Stimulated activated naive CD8-positive, alpha-beta T cell treated with anti-CD3 and anti-CD28 coated beads, Interleukin-15, Interleukin-2, amounts not matched to agents 100 ng/mL and 50 ng/mL, for 24 hours (primary cell): Measurements from ENCODE around the gene ERC1.
"Not testable (repeated sequence)": the region's sequence is repeated elsewhere in the genome, so short reads cannot be mapped to it uniquely, and the experiment has no call there.

Experiments used
- H3K27ac Mint-ChIP-seq: one replicate; pipeline ENCODE4 v1.8.0; 2021; ENCODE audit warnings: mild to moderate bottlenecking, mixed read lengths
- H3K27me3 Mint-ChIP-seq: one replicate; pipeline ENCODE4 v1.8.0; 2021; ENCODE audit warnings: mixed read lengths
- H3K36me3 Mint-ChIP-seq: one replicate; pipeline ENCODE4 v1.8.0; 2021; ENCODE audit warnings: low read depth, mixed read lengths
- H3K4me1 Mint-ChIP-seq: one replicate; pipeline ENCODE4 v1.8.0; 2021; ENCODE audit warnings: low read depth, mixed read lengths
- H3K4me3 Mint-ChIP-seq: one replicate; pipeline ENCODE4 v1.8.0; 2021; ENCODE audit warnings: mild to moderate bottlenecking, mixed read lengths
- H3K9me3 Mint-ChIP-seq: one replicate; pipeline ENCODE4 v1.8.0; 2021; ENCODE audit warnings: mixed read lengths

The ERC1 gene

DNA sequence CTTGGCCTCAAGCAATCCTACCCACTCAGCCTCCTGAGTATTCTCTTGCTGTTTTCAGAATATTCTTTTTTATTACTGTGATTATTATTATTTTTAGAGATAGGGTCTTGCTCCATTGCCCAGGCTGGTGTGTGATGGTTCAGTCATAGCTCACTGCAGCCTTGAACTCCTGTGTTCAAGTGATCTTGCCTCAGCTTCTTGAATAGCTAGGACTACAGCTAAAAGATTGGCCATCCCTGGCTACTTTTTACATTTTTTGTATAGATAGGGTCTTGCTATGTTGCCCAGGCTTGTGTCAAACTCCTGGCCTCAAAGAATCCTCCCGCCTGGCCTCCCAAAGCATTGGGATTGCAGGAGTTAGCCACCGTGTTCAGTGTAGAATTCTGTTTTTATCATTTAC, 73.3 kb downstream of the ERC1 start:
- Mint-ChIP-seq H3K27me3 (no peaks in the 10 kb centered on the region), H3K36me3 (peaks cover 48% of the 10 kb centered on the region), H3K9me3 (peaks cover 25% of the 10 kb centered on the region), H3K4me1 (no peaks in the 10 kb centered on the region), H3K4me3 (no peak overlapping the region), H3K27ac (no peak overlapping the region)

DNA sequence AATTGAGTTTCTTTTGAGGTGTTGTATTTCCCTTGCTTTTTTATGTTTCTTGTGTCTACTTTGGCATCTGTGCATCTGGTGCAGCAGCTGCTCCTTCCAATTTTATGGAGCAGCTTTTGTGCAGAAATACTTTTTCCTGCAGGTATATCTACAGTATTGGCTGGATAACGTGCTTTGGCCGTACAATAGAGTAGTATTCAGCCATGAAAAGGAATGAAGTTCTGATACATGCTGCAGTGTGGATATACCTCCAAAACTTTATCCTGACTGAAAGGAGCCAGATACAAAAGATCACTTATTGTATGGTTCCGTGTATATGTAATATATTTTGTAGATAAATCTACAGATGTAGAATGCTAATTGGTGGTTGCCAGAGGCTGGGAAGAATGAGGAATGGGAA, 74.6 kb downstream of the ERC1 start:
- Mint-ChIP-seq H3K27me3 (no peaks in the 10 kb centered on the region), H3K9me3 (peaks cover 19% of the 10 kb centered on the region), H3K4me3 (no peak overlapping the region), H3K36me3 (peaks cover 42% of the 10 kb centered on the region), H3K27ac (no peak overlapping the region), H3K4me1 (peaks cover 2% of the 10 kb centered on the region)

DNA sequence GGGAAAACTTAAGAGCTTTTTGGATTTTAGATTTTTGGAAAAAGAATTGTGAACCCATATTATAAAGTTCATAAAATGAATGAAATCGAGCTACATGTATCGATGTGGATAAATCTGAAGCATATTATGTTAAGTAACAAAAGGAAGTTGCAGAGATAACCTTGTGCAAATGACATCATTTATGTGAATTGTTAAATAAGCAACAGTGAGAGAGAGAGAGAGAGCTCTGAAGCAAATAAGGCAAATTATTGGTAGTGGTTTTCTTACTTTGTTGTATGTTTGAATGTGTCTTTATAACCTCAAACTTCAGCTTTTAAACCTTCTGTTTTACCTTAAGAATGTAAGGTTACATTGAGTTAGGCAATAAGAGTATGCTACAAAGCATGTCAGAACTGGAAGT, 78.8 kb downstream of the ERC1 start:
- Mint-ChIP-seq H3K36me3 (peaks cover 11% of the 10 kb centered on the region), H3K27ac (no peak overlapping the region), H3K4me3 (no peak overlapping the region), H3K4me1 (peaks cover 9% of the 10 kb centered on the region), H3K27me3 (no peaks in the 10 kb centered on the region), H3K9me3 (no peaks in the 10 kb centered on the region)

DNA sequence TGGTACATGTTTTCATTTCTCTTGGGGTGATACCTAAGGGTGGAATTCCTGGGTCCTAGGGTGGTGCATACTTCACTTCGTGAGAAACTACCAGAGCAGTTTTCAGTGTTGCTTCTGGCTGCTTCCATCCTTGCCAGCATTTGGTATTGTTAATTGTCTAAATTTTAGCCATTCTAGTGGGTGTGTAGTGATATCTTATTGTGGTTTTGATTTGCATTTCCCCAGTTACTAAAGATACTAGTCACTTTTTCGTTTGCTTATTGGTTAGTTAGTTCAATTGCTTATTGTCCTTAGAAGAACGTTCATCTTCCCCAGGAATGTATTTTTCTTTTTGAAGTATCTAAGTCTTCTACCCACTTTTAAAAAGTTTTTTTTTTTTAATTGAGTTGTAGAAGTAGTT, 80.2 kb downstream of the ERC1 start:
- Mint-ChIP-seq H3K27me3 (no peaks in the 10 kb centered on the region), H3K4me3 (no peak overlapping the region), H3K27ac (no peak overlapping the region), H3K36me3 (no peaks in the 10 kb centered on the region), H3K9me3 (no peaks in the 10 kb centered on the region), H3K4me1 (peaks cover 9% of the 10 kb centered on the region)

DNA sequence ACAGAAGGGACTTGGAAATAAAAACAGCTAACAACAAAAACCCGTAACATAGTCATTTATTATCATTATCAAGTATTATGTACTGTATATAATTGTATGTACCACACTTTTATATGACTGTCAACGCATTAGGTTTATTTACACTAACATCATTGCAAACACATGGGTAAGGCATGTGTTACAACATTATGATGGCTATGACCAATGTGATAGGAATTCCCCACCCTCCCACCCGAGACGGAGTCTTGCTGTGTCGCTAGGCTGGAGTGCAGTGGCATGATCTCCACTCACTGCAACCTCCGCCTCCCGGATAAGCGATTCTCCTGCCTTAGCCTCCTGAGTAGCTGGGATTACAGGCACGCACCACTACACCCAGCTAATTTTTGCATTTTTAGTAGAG, 82.6 kb downstream of the ERC1 start:
- no peak overlapping the region for H3K27ac Mint-ChIP-seq
- peaks cover 9% of the 10 kb centered on the region for H3K4me1 Mint-ChIP-seq
- no peaks in the 10 kb centered on the region for H3K9me3 Mint-ChIP-seq
- H3K4me3 Mint-ChIP-seq = no peak overlapping the region
- no peaks in the 10 kb centered on the region for H3K27me3 Mint-ChIP-seq
- peaks cover 5% of the 10 kb centered on the region for H3K36me3 Mint-ChIP-seq

DNA sequence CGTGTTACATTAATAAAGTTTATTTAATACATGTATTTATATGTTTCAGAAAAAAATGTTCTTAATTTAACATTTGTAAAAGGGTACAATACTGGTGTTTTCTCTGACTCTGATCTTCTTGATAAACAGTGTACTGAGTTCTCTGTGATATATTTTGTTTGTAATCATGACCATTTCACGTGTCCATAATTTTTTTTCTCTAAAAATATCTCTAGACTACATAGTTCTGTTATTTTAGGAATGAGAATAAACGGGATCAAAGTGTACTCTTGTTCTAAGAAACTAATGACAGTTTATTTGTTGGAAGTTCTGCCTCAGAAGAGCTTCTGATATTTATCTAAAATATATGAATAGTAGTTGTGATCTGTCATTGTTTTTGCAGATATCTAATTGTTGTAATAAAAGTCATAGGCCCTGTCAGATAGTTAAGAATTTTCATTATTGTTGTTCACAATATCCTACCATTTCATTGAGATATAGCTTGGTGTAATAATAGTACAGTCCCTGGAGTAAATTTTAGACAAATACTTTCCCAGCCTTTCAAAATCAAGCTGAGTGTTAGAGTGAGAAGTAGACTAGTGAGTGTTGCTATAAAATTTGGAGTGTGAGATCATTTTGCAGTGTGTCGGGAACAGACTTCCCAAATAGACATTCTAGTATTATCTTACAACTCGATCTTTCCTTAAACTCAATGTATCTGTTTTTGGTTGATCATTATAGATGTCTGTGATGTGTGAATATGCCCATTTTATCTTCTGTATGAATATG, 86.2 kb downstream of the ERC1 start:
- Mint-ChIP-seq H3K27ac (no peak overlapping the region), H3K9me3 (peaks cover 4% of the 10 kb centered on the region), H3K4me1 (peaks cover 16% of the 10 kb centered on the region), H3K27me3 (no peaks in the 10 kb centered on the region), H3K4me3 (no peak overlapping the region), H3K36me3 (peaks cover 10% of the 10 kb centered on the region)

DNA sequence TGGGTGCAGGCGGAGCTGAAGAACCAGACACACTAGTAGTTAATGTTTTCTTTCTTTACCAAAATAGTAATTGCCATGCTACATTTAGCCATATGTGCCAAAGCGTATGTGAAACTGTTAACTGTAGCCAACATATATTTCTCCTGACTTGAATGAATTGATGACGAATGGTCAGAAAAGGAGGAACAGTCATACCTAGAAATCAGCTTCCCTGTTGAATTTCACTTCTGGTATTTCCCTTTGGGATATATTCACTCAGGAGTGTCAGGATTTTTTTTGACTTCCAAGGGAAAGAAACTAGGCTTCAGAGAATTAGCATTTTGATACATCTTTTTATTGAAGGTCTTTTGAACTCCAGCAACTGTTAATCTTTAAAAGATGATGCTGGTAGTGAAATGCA, 87.0 kb downstream of the ERC1 start:
- Mint-ChIP-seq H3K4me1 (peaks cover 16% of the 10 kb centered on the region), H3K36me3 (peaks cover 10% of the 10 kb centered on the region), H3K4me3 (no peak overlapping the region), H3K27ac (no peak overlapping the region), H3K9me3 (peaks cover 4% of the 10 kb centered on the region), H3K27me3 (no peaks in the 10 kb centered on the region)

DNA sequence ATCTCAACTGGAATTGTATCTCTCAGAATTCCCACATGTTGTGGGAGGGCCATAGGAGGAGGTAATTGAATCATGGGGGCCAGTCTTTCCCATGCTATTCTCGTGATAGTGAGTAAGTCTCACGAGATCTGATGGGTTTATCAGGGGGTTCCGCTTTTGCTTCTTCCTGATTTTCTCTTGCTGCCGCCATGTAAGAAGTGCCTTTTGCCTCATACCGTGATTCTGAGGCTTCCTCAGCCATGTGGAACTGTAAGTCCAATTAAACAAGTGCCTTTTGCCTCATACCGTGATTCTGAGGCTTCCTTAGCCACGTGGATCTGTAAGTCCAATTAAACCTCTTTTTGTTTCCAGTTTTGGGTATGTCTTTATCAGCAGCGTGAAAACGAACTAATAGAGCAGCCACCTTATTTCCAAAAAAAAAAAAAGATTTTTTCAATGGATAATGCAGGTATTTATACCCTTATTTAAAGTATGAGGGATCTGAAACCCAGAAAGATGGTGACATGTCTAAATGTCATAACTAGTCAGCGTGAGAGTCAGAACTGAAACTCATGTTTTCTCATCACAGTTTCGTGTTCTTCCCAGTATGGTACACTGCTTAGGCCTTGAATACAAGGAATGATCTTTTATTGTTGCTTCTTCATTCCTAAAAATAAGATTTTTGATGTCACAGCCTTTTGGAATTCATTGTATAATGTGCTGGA, 89.6 kb downstream of the ERC1 start:
- Mint-ChIP-seq H3K9me3 (peaks cover 4% of the 10 kb centered on the region), H3K27ac (no peak overlapping the region)

DNA sequence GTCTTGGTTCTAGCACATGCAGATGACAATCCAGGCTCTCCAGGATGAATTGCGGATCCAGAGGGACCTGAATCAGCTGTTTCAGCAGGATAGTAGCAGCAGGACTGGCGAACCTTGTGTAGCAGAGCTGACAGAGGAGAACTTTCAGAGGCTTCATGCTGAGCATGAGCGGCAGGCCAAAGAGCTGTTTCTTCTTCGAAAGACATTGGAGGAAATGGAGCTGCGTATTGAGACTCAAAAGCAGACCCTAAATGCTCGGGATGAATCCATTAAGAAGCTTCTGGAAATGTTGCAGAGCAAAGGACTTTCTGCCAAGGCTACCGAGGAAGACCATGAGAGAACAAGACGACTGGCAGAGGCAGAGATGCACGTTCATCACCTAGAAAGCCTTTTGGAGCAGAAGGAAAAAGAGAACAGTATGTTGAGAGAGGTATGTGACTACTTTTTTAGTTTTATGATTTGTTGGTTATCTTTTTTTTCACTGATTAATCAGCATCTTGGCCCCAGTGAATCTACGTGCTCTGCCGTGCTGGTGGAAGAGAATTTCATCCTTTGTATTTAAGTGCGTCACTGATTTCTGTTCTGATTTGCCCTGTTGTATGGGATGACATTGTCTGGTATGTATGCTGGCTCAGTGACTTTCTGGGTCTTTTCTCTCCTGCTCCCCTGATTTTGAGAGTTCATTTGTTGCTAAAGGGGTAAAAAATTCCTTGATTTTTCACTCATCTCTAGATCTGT, 92.3 kb downstream of the ERC1 start:
- peak overlapping the region; percentile 4 for H3K27ac Mint-ChIP-seq

More for the DNA sequence above, 89.6 kb downstream of the ERC1 start:
- Mint-ChIP-seq H3K27me3 (no peaks in the 10 kb centered on the region), H3K4me3 (no peak overlapping the region), H3K36me3 (peaks cover 10% of the 10 kb centered on the region), H3K4me1 (peaks cover 16% of the 10 kb centered on the region)

DNA sequence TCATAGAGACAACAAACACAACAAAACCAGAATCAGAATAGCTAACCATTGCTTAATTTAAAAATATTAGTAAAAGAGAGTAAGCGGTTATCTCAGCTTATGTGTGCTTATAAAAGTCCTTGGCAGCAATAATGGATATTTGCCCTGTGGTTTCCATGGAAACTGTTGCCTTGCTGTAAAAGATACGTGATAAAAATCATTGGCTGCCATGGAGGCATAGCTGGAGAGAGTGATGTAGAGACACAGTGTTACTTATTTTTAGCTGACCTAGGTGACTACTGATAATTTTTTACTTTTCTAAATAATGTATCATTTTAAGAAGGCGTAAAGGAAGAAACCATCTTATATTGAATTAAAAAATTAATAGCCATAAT, 92.9 kb downstream of the ERC1 start:
- Mint-ChIP-seq H3K27me3 (no peaks in the 10 kb centered on the region), H3K4me1 (peaks cover 16% of the 10 kb centered on the region), H3K27ac (no peak overlapping the region), H3K4me3 (no peak overlapping the region), H3K9me3 (peaks cover 4% of the 10 kb centered on the region), H3K36me3 (peaks cover 5% of the 10 kb centered on the region)

More for the DNA sequence above, 92.3 kb downstream of the ERC1 start:
- no peak overlapping the region for H3K4me3 Mint-ChIP-seq
- H3K9me3 Mint-ChIP-seq = peaks cover 4% of the 10 kb centered on the region
- H3K4me1 Mint-ChIP-seq = peaks cover 16% of the 10 kb centered on the region
- peaks cover 5% of the 10 kb centered on the region for H3K36me3 Mint-ChIP-seq
- H3K27me3 Mint-ChIP-seq = no peaks in the 10 kb centered on the region

DNA sequence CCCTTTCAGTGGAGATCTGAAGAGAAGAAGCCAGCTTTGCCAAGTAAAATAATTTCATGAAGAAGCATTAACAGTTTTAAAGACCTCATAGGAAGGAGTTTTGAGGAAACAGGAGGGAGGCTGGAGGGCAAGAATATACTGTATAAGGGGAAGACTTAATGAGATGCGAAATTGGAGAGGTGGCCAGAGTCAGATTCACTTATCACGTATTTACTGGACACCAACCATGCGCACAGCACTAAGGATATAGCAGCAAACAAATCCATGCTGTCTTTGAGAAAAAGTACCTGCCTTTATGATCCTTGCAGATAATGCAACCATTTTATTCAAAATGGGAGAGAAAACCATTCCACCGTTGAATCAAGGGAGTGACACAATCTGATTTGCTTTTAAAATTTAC, 100.3 kb downstream of the ERC1 start:
- Mint-ChIP-seq H3K27me3 (no peaks in the 10 kb centered on the region), H3K27ac (no peak overlapping the region), H3K4me1 (peaks cover 19% of the 10 kb centered on the region), H3K36me3 (no peaks in the 10 kb centered on the region), H3K4me3 (no peak overlapping the region), H3K9me3 (no peaks in the 10 kb centered on the region)

DNA sequence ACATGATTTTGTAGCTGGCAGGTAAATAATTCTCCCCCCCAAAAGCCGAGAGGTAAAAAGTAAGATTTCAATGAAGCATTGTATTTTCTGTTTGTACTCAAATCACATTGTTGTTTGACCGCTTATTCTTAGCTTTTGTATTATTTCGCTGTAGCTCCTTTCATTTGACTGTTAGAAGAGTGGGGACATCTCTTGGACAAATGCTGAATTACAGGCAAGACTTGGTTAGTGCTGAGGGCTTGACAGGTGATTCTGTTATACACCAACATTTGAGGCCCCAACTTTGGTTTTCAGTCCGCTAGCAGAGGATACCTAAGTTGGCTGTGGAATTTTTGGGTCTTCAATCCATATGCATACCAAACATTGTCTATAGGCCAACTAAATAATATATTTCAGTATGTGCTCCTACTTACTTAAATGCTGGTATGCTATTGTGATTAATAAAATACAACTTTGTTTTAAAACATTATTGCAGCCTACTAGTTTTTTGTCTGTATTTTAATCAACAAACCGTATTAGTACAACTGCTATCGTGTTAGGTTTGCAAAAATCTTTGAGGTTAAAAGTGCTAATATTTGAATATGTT, 102.2 kb downstream of the ERC1 start:
- Mint-ChIP-seq H3K27me3 (no peaks in the 10 kb centered on the region), H3K9me3 (no peaks in the 10 kb centered on the region), H3K4me1 (peaks cover 23% of the 10 kb centered on the region), H3K27ac (no peak overlapping the region), H3K4me3 (no peak overlapping the region), H3K36me3 (no peaks in the 10 kb centered on the region)

DNA sequence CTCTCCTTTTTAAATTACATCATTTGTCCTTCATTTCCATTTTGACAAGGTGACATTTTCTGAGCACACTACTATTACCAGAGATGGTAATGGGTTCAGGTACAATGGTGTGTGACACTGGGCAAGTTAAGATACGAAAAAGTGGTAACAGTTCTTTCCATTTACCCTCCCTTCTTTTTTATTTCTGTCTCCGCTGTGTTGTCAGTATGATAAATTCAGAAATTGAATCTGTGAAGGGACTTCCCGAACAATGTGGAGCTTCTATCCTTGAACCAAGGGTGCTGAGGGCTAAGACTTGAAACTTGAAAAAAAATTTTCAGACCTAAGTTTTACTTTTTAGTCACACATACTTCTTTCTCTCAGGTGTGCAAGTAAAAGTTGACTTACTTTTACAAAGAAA, 103.7 kb downstream of the ERC1 start:
- H3K4me3 Mint-ChIP-seq = no peak overlapping the region
- H3K27ac Mint-ChIP-seq = no peak overlapping the region
- H3K4me1 Mint-ChIP-seq = peaks cover 38% of the 10 kb centered on the region
- no peaks in the 10 kb centered on the region for H3K27me3 Mint-ChIP-seq
- no peaks in the 10 kb centered on the region for H3K36me3 Mint-ChIP-seq
- no peaks in the 10 kb centered on the region for H3K9me3 Mint-ChIP-seq

DNA sequence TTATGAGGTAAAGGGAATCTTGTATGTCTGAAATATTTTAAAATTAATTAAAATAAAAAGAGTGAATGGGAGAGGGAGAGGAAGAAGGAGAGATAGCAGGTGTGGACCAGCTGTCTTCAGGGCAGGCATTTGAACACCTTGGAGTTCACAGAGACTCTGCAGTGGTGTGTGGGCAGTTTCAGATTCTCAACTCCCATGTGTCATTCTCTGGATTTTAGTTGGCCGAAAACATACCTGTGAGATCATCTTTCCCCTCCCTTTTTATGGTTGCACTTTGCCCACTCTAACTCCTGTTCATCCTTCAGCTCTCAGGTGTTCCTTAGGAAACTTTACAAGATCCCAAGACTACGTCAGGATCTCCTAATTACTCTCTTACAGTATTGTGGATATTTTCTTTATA, 108.1 kb downstream of the ERC1 start:
- Mint-ChIP-seq H3K27ac (no peak overlapping the region), H3K9me3 (no peaks in the 10 kb centered on the region), H3K27me3 (no peaks in the 10 kb centered on the region)

DNA sequence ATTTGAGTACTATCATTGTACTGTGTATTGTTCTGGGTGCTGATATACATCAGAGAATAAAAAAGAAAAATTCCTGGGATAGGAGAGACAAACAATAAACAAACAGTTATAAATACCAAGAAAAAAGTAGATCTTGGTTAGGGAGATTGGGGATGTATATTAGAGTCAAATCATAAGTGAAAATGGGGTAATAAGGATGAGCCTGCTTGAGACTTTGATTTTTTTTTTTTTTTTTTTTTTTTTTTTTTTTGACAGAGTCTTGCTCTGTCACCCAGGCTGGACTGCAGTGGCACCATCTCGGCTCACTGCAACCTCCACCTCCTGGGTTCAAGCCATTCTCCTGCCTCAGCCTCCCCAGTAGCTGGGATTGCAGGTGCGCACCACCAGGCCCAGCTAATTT, 108.6 kb downstream of the ERC1 start:
- H3K4me3 Mint-ChIP-seq, H3K27ac Mint-ChIP-seq, H3K36me3 Mint-ChIP-seq, H3K27me3 Mint-ChIP-seq, H3K9me3 Mint-ChIP-seq: not testable (repeated sequence)
- peaks cover 51% of the 10 kb centered on the region for H3K4me1 Mint-ChIP-seq

More for the DNA sequence above, 108.1 kb downstream of the ERC1 start:
- Mint-ChIP-seq H3K4me1 (peaks cover 52% of the 10 kb centered on the region), H3K36me3 (no peaks in the 10 kb centered on the region), H3K4me3 (no peak overlapping the region)
